ENCODE measurements around the gene GPRC5A.
A peak's percentile ranks its signal among the peaks of the same experiment; 100 is the strongest.
"Not testable (repeated sequence)": the region's sequence is repeated elsewhere in the genome, so short reads cannot be mapped to it uniquely, and the experiment has no call there.

Gene GPRC5A

GRCh38 chr12:12891080-12891880 is at the start of gene GPRC5A:
Gene GPRC5A, plus strand, starts transcription at chr12:12891562. Its CDS starts 16,688 bp downstream, at chr12:12908250.
- DNase-seq = peak; percentile 34

GRCh38 chr12:12845794-12846243 is 45.5 kb upstream of the GPRC5A start:
- DNase-seq = no peak

GRCh38 chr12:12846780-12847179 is 44.6 kb upstream of the GPRC5A start:
- not testable (repeated sequence) for DNase-seq

- no peak for DNase-seq
Observed at GRCh38 chr12:12853435-12853834, 37.9 kb upstream of the GPRC5A start.

GRCh38 chr12:12859690-12860089 is 31.7 kb upstream of the GPRC5A start:
- DNase-seq = no peak

- no peak for DNase-seq
Observed at GRCh38 chr12:12864243-12864642, 27.1 kb upstream of the GPRC5A start.

- DNase-seq = no peak
Observed at GRCh38 chr12:12868477-12869235, 22.7 kb upstream of the GPRC5A start.

GRCh38 chr12:12870465-12870864 is 20.9 kb upstream of the GPRC5A start:
- no peak for DNase-seq

- no peak for DNase-seq
Observed at GRCh38 chr12:12871587-12872138, 19.7 kb upstream of the GPRC5A start.

- no peak for DNase-seq
Observed at GRCh38 chr12:12872139-12872933, 19.0 kb upstream of the GPRC5A start.

GRCh38 chr12:12872934-12873275 is 18.5 kb upstream of the GPRC5A start:
- DNase-seq = no peak

GRCh38 chr12:12874029-12874428 is 17.3 kb upstream of the GPRC5A start:
- no peak for DNase-seq

- DNase-seq = not testable (repeated sequence)
Observed at GRCh38 chr12:12875301-12875700, 16.1 kb upstream of the GPRC5A start.

- DNase-seq = no peak
Observed at GRCh38 chr12:12877153-12877768, 14.1 kb upstream of the GPRC5A start.

- DNase-seq = no peak
Observed at GRCh38 chr12:12877781-12878455, 13.4 kb upstream of the GPRC5A start.

- no peak for DNase-seq
Observed at GRCh38 chr12:12880537-12880936, 10.8 kb upstream of the GPRC5A start.

- no peak for DNase-seq
Observed at GRCh38 chr12:12881151-12881909, 10.0 kb upstream of the GPRC5A start.

GRCh38 chr12:12882288-12882687 is 9.1 kb upstream of the GPRC5A start:
- no peak for DNase-seq

GRCh38 chr12:12883369-12884001 is 7.9 kb upstream of the GPRC5A start:
- DNase-seq = no peak

GRCh38 chr12:12885096-12885792 is 6.1 kb upstream of the GPRC5A start:
- no peak for DNase-seq

Data from RPMI8226 (cell line).